Activated T-cell treated with anti-CD3 and anti-CD28 coated beads, Interleukin-2, amount 50 U/mL, for 4 hours (primary cell): ENCODE results near the gene NACAD. TPM values are rescaled to one million over a fixed set of nuclear protein-coding genes. Genes with fewer than 3 reads are reported as not detected.
A peak's percentile ranks its signal among the peaks of the same experiment; 100 is the strongest.

Experiments
- ATAC-seq, 2 donors: fragments of 200-7000 bp; cut with Tn5 transposase; one replicate each; pipeline ENCODE4 v1.10.0; 2021
- DNase-seq: peaks from one replicate; pipeline ENCODE4 v3.0.0-alpha.2; 2020
- H3K27me3 Mint-ChIP-seq: one replicate; pipeline ENCODE4 v1.8.0; 2021; ENCODE audit warnings: low read depth, mixed read lengths
- H3K36me3 Mint-ChIP-seq: one replicate; pipeline ENCODE4 v1.8.0; 2022; ENCODE audit warnings: mixed read lengths; ENCODE audit not compliant: insufficient read depth
- H3K4me1 Mint-ChIP-seq: one replicate; pipeline ENCODE4 v1.8.0; 2021; ENCODE audit warnings: low read depth, mixed read lengths
- H3K4me3 Mint-ChIP-seq: one replicate; pipeline ENCODE4 v1.8.0; 2021; ENCODE audit warnings: mild to moderate bottlenecking, moderate library complexity, mixed read lengths
- H3K9me3 Mint-ChIP-seq: one replicate; pipeline ENCODE4 v1.8.0; 2021; ENCODE audit warnings: mixed read lengths
- total RNA-seq, 3 donors: library from RNA; stranded (reverse); gene quantifications; one replicate each; pipeline ENCODE4 v1.2.1, GENCODE V29; 2021

The NACAD gene, protein sequence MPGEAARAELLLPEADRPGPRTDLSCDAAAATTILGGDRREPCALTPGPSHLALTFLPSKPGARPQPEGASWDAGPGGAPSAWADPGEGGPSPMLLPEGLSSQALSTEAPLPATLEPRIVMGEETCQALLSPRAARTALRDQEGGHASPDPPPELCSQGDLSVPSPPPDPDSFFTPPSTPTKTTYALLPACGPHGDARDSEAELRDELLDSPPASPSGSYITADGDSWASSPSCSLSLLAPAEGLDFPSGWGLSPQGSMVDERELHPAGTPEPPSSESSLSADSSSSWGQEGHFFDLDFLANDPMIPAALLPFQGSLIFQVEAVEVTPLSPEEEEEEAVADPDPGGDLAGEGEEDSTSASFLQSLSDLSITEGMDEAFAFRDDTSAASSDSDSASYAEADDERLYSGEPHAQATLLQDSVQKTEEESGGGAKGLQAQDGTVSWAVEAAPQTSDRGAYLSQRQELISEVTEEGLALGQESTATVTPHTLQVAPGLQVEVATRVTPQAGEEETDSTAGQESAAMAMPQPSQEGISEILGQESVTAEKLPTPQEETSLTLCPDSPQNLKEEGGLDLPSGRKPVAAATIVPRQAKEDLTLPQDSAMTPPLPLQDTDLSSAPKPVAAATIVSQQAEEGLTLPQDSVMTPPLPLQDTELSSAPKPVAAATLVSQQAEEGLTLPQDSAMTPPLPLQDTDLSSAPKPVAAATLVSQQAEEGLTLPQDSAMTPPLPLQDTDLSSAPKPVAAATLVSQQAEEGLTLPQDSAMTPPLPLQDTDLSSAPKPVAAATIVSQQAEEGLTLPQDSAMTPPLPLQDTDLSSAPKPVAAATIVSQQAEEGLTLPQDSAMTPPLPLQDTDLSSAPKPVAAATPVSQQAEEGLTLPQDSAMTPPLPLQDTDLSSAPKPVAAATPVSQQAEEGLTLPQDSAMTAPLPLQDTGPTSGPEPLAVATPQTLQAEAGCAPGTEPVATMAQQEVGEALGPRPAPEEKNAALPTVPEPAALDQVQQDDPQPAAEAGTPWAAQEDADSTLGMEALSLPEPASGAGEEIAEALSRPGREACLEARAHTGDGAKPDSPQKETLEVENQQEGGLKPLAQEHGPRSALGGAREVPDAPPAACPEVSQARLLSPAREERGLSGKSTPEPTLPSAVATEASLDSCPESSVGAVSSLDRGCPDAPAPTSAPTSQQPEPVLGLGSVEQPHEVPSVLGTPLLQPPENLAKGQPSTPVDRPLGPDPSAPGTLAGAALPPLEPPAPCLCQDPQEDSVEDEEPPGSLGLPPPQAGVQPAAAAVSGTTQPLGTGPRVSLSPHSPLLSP (N-terminal part only)
- under 1 TPM; 0.14 to 0.66 (median 0.37) TPM for total RNA-seq

DNA sequence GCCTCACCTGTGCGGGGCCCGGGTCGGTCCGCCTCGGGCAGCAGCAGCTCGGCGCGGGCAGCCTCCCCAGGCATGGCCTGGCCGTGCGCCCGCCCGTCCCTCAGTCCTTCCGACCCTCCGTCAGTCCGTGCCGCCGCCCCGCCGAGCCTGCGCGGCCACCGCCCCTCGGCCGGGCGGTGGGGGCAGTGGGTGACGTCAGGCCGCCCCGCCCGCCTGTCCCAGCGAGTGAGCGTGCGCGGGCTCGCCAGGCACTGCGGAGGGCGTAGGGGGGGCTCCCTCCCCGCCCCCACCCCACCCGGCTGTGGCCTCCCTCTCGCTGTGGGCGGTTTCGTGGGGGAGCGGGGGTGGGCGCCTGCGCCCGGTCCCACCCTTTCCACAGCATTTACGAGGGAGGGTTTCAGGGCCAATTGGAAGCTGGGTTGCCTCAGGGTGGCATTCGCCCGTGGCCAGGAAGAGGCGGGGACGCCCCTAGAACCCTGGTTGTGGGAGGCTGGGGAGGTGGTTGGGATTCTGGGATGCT is at the start of gene NACAD:
Gene NACAD (minus strand): TSS at position 149 of the 520 bp plus-strand sequence. CDS start 75 bp downstream, at position 74.
- ATAC-seq (peak; percentile 63 to 74), DNase-seq (no peak)
- Mint-ChIP-seq H3K4me1 (peaks cover 6% of the 10 kb centered on the region), H3K9me3 (peaks cover 6% of the 10 kb centered on the region), H3K36me3 (peaks cover 3% of the 10 kb centered on the region), H3K27me3 (peaks cover 15% of the 10 kb centered on the region), H3K4me3 (peak within 1 kb of the TSS; percentile 67)

DNA sequence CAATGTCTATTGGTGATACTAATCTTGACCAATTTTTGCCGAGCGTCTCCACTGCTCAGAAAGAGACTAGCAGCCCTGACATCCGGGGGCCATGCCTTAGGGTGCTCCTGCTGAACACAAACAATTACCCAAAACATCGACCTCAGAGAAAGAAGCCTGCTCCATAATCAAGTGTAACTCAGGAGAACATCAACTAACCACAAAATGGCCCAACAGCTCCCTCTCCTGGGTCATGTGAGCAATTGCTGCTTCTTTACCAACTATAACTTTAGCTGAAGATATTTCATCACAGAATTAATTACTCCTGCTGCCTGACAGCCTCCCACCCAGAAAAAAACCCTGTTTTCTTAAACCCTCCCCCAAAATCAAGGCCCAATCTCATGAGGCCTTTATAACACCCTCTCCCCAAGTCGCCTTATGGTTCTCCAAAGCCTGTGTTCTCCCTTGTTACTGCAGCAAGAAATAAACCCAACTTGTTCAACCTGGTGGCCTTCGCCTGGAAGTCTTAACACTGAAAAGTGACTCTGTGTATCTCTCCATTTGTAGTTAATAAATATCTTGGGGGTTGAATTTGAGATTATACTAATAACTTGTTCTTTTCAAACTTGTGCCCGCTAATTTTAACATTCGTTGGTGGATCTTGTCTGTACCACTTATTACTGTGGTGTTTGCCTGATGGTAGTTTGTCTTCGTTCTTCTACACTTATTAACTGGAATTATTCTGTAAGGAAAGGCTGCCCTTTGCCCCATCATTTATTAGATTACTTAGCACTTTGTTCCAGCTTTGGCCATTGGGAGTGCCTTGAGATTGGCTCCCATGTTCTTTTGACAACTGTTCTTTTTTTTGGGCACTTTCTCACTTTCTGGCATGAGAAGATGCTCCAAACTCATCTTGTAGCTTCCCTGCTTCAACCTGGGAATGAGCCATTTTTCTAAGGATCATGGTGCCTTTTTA is 47.6 kb upstream of the NACAD start:
- peak; percentile 58 for DNase-seq
- no peaks in the 10 kb centered on the region for H3K36me3 Mint-ChIP-seq
- ATAC-seq = peak; percentile 83 to 89
- no peaks in the 10 kb centered on the region for H3K27me3 Mint-ChIP-seq
- no peak overlapping the region for H3K4me3 Mint-ChIP-seq
- H3K4me1 Mint-ChIP-seq = peaks cover 11% of the 10 kb centered on the region
- no peaks in the 10 kb centered on the region for H3K9me3 Mint-ChIP-seq

DNA sequence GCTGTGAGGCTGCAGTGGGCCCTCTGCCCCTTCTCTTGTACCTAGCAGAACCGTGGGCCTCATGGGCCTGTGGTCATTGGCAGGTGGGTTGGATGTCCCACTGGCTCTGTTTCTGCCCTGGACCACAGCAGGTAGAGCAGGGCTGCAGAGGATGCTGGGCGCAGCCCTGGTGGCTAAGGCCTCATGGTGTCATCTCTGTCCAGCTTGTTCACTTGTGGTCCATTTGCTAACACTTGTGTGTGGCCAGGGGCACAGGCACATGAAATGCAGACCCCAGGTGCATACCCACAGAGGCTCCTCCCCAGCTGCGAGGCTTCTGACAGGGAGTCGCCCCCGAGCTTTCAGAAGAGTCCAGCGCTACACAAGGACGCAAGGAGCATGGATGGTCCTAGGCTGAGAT is 45.1 kb upstream of the NACAD start:
- Mint-ChIP-seq H3K4me1 (peaks cover 7% of the 10 kb centered on the region), H3K4me3 (no peak overlapping the region)
- DNase-seq = no peak

DNA sequence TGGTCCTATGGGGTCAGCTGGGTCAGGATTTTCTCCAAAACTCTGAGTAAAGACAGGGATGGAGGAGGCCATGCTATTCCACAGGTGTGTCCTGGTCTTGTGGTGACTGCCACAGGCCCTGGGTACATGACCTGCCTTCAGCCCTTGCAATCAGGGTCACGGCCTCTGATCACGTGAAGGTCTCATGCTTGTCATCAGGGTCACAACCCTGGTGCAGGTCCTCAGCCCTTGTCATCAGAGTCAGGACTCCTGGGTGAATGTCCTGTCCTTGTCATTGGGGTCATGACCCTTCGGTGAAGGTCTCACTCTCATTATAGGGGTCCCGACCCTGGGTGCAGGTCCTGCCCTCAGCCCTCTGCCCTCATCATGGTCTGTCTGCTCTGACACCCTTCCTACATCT is 44.6 kb upstream of the NACAD start:
- DNase-seq (no peak), ATAC-seq (no peak)
- peaks cover 7% of the 10 kb centered on the region for H3K4me1 Mint-ChIP-seq
- H3K9me3 Mint-ChIP-seq = no peaks in the 10 kb centered on the region
- no peaks in the 10 kb centered on the region for H3K27me3 Mint-ChIP-seq
- H3K4me3 Mint-ChIP-seq = no peak overlapping the region
- no peaks in the 10 kb centered on the region for H3K36me3 Mint-ChIP-seq

More for the DNA sequence above, 45.1 kb upstream of the NACAD start:
- Mint-ChIP-seq H3K27me3 (no peaks in the 10 kb centered on the region), H3K36me3 (no peaks in the 10 kb centered on the region), H3K9me3 (no peaks in the 10 kb centered on the region)
- no peak for ATAC-seq

DNA sequence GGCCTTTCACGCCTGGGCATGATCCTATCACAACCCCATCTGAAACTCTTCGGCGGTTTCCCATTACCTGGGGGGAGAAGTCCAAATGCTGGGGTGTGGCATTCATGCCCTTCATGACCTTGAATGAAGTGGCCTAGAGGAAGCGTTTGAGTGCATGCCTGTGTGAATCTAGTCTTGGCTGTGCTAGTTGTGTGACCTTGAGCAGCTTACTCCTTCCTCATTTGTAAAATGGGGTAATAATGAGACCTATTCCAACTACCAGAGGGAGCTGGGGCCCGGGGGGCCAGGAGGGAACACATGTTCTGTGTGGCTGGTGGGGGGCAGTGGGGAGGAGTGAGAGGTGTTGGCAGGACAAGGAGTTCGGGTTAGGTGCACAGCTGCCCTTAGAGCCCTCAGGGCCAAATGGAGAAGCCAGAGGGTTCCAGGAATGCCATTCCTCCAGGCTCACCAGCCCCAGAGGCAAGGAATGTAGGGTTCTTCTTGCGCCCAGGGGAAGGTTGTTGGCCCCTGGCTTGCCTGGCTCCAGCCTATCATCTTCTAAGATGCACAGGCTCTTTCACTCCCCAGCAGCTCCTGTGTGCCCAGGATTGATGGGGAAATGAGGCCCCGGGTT is 44.0 kb upstream of the NACAD start:
- Mint-ChIP-seq H3K4me3 (no peak overlapping the region), H3K9me3 (no peaks in the 10 kb centered on the region), H3K27me3 (no peaks in the 10 kb centered on the region), H3K4me1 (peaks cover 7% of the 10 kb centered on the region), H3K36me3 (no peaks in the 10 kb centered on the region)
- ATAC-seq = no peak
- no peak for DNase-seq

DNA sequence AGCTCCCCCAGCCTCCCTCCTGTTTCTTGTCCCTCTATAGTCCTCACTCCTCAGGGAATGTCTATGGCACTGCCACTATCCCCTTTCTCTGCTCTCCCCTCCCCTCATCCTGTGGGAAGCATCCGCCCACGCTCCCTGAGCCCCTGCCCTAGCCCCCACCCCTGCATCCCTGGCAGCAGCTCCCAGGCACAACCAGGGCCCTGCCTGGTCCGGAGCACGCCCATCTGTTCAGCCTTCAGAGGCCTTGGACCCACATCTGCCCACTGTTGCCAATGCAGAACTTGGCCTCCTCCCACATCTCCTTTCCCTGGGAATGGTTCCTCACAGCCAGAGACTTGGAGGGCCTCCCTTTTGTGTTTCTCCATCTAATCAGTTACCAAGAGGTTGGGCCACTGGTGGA is 43.1 kb upstream of the NACAD start:
- ATAC-seq (no peak), DNase-seq (no peak)
- Mint-ChIP-seq H3K27me3 (no peaks in the 10 kb centered on the region), H3K4me3 (no peak overlapping the region), H3K36me3 (no peaks in the 10 kb centered on the region), H3K9me3 (no peaks in the 10 kb centered on the region), H3K4me1 (peaks cover 7% of the 10 kb centered on the region)

DNA sequence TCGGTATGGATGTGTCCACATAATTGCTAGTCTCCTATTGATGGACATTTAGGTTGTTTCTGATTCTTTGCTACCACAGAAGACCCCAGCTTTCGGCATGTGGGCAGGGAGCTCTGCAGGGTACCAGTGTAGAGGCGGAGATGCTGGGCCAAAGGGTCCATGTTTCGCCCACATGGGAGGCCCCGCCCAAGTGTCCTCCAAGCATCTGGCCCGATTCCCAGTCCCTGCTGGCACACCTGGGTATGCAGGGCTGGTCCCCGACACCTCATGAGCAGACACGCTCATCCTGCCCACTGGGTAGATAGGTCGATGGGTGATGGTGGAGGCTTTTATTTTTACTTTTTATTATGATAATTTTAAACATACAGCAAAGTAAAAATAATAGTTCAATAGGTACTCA is 42.1 kb upstream of the NACAD start:
- ATAC-seq (no peak), DNase-seq (no peak)
- Mint-ChIP-seq H3K27me3 (no peaks in the 10 kb centered on the region), H3K4me1 (peaks cover 3% of the 10 kb centered on the region), H3K4me3 (no peak overlapping the region), H3K9me3 (no peaks in the 10 kb centered on the region), H3K36me3 (no peaks in the 10 kb centered on the region)

DNA sequence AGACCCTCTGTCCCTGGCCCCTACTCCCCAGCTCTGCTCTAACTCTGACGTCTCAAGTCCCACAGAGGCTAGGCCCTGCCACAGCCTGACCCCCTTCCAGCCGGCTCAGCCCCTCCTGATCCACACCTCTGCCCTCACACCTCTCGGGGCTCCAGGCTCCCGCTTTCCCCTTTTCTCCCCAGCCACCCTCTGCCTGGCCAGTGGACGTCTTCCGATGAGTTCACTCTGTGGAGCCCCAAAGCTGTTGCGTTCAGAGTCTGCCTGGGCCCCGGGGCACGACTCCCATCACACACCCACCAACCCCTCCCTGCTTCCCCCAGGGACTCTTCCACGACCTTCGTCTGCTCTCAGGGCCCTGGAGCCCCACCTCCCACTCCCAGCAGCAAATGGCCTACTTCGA is 41.1 kb upstream of the NACAD start:
- no peak for DNase-seq

DNA sequence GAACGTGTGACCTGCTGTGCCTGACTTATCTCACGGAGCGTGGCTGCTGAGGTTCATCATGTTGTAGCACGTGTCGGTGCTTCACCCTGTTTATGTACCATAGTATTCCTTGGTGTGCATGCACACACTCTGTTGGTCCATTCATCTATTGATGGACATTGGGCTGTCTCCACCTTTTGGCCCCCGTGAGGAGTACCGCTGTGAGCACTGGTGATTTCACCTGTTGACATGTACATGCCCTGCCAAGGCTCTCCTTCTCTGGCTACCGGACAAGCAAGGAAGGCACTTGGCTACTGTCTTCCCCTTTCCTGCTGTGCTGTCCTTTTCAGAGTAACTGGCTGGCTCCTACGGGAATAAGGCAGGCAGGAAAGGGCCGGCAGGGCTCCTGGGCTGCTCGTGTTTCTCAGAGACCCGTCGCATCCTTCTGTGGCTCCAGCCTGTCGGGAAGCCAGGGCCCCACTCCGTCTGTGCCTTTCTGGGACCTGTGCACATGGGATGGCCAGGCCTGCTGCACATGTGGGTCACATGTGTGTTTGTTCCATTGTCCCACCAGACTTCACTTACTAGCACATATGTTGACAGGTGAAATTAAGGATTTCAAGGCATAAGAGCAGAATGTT is 40.5 kb upstream of the NACAD start:
- DNase-seq (no peak), ATAC-seq (no peak)
- no peaks in the 10 kb centered on the region for H3K27me3 Mint-ChIP-seq
- no peaks in the 10 kb centered on the region for H3K9me3 Mint-ChIP-seq
- no peaks in the 10 kb centered on the region for H3K36me3 Mint-ChIP-seq
- H3K4me1 Mint-ChIP-seq = no peaks in the 10 kb centered on the region
- H3K4me3 Mint-ChIP-seq = no peak overlapping the region

More for the DNA sequence above, 41.1 kb upstream of the NACAD start:
- Mint-ChIP-seq H3K9me3 (no peaks in the 10 kb centered on the region), H3K4me1 (no peaks in the 10 kb centered on the region), H3K36me3 (no peaks in the 10 kb centered on the region), H3K4me3 (no peak overlapping the region), H3K27me3 (no peaks in the 10 kb centered on the region)
- no peak for ATAC-seq

DNA sequence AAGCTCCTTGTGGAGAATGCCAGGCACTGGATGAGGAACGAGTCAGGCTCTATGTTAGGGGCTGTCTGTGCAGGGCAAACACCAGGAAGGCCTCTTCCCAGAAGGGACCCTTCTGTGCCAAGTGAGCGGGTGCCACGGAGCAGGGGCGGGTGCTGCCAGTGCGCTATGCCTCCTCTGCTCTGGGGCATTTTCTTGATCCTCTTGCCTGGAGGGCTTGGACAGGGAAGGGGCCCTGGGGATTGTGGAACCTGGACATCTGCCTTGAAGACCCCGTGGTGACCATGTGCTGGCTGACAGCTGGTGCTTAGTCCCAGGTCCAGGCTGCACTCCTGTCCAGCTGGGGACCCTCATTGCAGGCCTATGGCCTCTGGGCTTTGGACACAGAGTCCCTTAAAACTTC is 38.2 kb upstream of the NACAD start:
- Mint-ChIP-seq H3K4me1 (peaks cover 18% of the 10 kb centered on the region), H3K27me3 (no peaks in the 10 kb centered on the region), H3K36me3 (no peaks in the 10 kb centered on the region), H3K4me3 (no peak overlapping the region), H3K9me3 (no peaks in the 10 kb centered on the region)
- no peak for DNase-seq
- ATAC-seq = no peak

DNA sequence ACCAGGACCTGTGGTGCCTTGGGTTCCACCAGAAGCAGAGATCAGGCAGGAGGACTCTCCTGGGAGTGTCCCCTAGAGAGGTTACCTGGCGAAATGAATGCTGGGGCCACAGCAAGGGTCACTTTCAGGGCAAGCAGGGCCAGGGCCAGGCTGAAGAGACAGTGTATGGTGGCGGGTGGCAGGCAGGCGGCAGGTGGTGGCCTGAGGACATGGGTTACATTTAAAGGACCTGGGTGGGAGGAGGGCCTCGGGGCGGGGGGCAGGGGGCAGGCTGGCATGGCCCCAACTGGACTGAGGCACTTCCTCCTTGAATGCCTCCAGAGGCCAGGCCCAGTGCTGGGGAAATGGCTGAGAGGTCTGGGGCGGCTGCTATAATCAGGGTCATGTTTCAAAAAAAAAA is 37.4 kb upstream of the NACAD start:
- no peak overlapping the region for H3K4me3 Mint-ChIP-seq
- no peak for ATAC-seq
- no peak for DNase-seq
- peaks cover 18% of the 10 kb centered on the region for H3K4me1 Mint-ChIP-seq
- H3K36me3 Mint-ChIP-seq = no peaks in the 10 kb centered on the region
- H3K27me3 Mint-ChIP-seq = no peaks in the 10 kb centered on the region
- H3K9me3 Mint-ChIP-seq = no peaks in the 10 kb centered on the region

DNA sequence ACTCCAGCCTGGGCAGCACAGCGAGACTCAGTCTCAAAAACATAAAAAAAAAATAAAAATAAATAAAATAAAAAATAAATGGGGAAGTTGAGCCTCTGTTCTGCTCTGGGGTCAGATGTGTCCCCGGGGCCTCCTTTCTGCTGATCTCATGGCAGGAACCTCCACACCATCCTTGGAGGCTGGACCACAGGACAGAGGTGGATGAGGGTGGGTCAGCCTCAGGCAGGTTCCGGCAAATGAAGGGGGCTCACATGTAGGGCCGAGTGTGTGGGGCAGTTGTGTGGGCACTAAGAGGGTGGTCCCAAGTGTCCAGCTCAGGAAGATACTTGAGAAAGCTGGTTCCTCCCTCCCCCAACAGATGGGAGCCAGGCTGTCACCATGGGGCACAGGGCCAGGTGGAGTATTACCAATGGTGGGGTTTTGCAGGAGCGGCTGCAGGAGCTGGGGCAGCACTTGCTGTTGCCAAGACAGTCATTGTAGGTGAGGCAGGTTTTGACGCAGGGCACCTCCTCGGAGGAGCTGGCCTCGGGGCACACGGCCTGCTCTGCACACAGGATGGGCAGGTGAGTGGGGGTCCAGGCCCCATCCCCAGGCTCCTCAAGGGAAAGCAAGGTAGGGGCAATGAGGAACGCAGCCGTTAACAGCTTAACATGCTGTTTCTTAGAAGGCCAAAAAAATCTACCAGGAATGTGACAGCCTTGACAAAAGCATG is 36.6 kb upstream of the NACAD start:
- H3K4me1 Mint-ChIP-seq = peaks cover 18% of the 10 kb centered on the region
- DNase-seq (no peak), ATAC-seq (no peak)
- H3K9me3 Mint-ChIP-seq = no peaks in the 10 kb centered on the region
- no peaks in the 10 kb centered on the region for H3K36me3 Mint-ChIP-seq
- no peak overlapping the region for H3K4me3 Mint-ChIP-seq
- no peaks in the 10 kb centered on the region for H3K27me3 Mint-ChIP-seq
